ENCODE results near the gene CMTM6.

CMTM6 gene

DNA sequence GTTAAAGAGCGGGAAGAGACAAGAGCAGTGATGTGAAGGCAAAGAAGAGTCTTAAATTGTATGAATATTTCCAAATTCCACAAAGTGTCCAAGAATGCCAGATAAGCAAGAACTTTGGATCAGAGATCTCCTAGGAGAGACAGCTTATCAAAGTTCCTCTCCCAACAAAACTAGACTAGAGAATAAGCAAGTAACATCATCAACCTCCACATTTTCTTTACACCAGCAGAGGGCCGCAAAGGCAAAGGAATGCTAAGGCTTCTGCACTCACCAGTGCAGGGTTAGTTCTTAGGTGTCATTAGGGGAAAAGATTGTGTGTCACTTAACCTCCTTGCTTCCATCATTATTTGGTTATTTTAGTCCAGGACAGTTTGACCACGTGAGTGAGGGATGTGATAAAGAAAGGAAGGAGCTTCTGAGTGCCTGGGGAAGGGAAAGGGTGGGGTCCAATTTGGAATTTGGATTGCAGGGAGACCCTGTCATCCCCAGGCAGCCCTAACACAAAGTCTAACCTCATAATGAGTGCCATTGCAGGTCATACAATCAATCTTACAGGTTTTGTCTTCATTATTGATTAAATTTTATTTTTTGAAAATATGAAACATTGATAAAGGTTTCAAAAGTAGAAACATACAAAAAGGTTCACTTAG, 7.5 kb upstream of the CMTM6 start (continued):
- TF ChIP-seq ZNF561 (tag by site-specific recombination; IDR thresholded peaks at IDR 0.05; ENCODE audit: borderline replicate concordance) (no peak), ZNF48 (tag by site-specific recombination; IDR thresholded peaks at IDR 0.05) (no peak), ZNF169 (tag by site-specific recombination; IDR thresholded peaks at IDR 0.05) (no peak), KLF9 (tag by site-specific recombination; IDR thresholded peaks at IDR 0.05; ENCODE audit: low read depth) (no peak), ZNF501 (tag by site-specific recombination; IDR thresholded peaks at IDR 0.05) (no peak), ZBTB17 (tag by site-specific recombination; IDR thresholded peaks at IDR 0.05) (0 out of 2 replicates have a peak, but pooled peaks have one; percentile 15)
- TF ChIP-seq, protein P1, sequence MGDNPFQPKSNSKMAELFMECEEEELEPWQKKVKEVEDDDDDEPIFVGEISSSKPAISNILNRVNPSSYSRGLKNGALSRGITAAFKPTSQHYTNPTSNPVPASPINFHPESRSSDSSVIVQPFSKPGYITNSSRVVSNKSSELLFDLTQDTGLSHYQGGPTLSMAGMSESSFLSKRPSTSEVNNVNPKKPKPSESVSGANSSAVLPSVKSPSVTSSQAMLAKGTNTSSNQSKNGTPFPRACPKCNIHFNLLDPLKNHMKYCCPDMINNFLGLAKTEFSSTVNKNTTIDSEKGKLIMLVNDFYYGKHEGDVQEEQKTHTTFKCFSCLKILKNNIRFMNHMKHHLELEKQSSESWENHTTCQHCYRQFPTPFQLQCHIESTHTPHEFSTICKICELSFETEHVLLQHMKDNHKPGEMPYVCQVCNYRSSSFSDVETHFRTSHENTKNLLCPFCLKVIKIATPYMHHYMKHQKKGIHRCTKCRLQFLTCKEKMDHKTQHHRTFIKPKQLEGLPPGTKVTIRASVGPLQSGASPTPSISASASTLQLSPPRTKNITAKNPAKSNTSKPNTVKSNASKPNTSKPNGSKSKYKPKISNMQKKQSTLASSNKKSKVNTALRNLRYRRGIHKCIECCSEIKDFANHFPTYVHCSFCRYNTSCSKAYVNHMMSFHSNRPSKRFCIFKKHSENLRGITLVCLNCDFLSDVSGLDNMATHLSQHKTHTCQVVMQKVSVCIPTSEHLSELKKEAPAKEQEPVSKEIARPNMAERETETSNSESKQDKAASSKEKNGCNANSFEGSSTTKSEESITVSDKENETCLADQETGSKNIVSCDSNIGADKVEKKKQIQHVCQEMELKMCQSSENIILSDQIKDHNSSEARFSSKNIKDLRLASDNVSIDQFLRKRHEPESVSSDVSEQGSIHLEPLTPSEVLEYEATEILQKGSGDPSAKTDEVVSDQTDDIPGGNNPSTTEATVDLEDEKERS (tag by site-specific recombination; IDR thresholded peaks at IDR 0.05) = no peak
- TF ChIP-seq, protein P2, sequence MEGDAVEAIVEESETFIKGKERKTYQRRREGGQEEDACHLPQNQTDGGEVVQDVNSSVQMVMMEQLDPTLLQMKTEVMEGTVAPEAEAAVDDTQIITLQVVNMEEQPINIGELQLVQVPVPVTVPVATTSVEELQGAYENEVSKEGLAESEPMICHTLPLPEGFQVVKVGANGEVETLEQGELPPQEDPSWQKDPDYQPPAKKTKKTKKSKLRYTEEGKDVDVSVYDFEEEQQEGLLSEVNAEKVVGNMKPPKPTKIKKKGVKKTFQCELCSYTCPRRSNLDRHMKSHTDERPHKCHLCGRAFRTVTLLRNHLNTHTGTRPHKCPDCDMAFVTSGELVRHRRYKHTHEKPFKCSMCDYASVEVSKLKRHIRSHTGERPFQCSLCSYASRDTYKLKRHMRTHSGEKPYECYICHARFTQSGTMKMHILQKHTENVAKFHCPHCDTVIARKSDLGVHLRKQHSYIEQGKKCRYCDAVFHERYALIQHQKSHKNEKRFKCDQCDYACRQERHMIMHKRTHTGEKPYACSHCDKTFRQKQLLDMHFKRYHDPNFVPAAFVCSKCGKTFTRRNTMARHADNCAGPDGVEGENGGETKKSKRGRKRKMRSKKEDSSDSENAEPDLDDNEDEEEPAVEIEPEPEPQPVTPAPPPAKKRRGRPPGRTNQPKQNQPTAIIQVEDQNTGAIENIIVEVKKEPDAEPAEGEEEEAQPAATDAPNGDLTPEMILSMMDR (tag by site-specific recombination; IDR thresholded peaks at IDR 0.05) = peak; percentile 78
- TF ChIP-seq, protein P3, sequence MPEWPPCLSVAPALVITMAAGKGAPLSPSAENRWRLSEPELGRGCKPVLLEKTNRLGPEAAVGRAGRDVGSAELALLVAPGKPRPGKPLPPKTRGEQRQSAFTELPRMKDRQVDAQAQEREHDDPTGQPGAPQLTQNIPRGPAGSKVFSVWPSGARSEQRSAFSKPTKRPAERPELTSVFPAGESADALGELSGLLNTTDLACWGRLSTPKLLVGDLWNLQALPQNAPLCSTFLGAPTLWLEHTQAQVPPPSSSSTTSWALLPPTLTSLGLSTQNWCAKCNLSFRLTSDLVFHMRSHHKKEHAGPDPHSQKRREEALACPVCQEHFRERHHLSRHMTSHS (tag by site-specific recombination; IDR thresholded peaks at IDR 0.05) = no peak
- TF ChIP-seq, protein P4, sequence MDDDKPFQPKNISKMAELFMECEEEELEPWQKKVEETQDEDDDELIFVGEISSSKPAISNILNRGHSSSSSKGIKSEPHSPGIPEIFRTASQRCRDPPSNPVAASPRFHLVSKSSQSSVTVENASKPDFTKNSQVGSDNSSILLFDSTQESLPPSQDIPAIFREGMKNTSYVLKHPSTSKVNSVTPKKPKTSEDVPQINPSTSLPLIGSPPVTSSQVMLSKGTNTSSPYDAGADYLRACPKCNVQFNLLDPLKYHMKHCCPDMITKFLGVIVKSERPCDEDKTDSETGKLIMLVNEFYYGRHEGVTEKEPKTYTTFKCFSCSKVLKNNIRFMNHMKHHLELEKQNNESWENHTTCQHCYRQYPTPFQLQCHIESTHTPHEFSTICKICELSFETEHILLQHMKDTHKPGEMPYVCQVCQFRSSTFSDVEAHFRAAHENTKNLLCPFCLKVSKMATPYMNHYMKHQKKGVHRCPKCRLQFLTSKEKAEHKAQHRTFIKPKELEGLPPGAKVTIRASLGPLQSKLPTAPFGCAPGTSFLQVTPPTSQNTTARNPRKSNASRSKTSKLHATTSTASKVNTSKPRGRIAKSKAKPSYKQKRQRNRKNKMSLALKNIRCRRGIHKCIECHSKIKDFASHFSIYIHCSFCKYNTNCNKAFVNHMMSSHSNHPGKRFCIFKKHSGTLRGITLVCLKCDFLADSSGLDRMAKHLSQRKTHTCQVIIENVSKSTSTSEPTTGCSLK (tag by site-specific recombination; IDR thresholded peaks at IDR 0.05) = no peak

DNA sequence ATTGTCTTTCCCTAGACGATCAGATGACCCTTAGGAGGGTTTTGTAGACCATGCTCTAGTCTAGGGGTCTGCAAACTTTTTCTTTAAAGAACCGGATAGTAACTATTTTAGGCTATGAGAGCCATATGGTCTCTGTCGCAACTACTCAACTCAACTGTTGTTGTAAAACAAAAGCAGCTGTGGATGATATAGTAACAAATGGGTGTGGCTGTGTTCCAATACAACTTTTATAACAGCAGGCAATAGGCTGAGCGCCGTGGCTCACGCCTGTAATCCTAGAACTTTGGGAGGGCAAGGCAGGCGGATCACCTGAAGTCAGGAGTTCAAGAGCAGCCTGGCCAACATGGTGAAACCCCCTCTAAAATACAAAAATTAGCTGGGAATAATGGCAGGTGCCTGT, 6.1 kb upstream of the CMTM6 start:
- no peaks in the 10 kb centered on the region for H3K36me3 ChIP-seq (ENCODE audit: control insufficient read depth in 2 of 2, insufficient read depth in 1 of 2, low read length in 2 of 2)
- POLR2A ChIA-PET = no interaction called here
- no peak overlapping the region for H3K27ac ChIP-seq (ENCODE audit: extremely low read depth, low read depth, low read length)
- CTCF ChIA-PET = no interaction called here
- H3K9me3 ChIP-seq (ENCODE audit: control insufficient read depth, insufficient read depth, low read depth, low read length) = no peaks in the 10 kb centered on the region
- H3K4me1 ChIP-seq (ENCODE audit: control insufficient read depth, insufficient read depth, low read length) = no peaks in the 10 kb centered on the region
- H3K4me3 ChIP-seq (ENCODE audit: low read depth, low read length) = no peak overlapping the region
- TF ChIP-seq KLF7 (tag by site-specific recombination; IDR thresholded peaks at IDR 0.05; ENCODE audit: borderline replicate concordance) = no peak
- TF ChIP-seq ZNF830 (tag by site-specific recombination; IDR thresholded peaks at IDR 0.05; ENCODE audit: low read depth) = no peak
- TF ChIP-seq SETDB1 (IDR thresholded peaks at IDR 0.05; ENCODE audit: insufficient read length, low read length) = no peak
- TF ChIP-seq, protein P5, sequence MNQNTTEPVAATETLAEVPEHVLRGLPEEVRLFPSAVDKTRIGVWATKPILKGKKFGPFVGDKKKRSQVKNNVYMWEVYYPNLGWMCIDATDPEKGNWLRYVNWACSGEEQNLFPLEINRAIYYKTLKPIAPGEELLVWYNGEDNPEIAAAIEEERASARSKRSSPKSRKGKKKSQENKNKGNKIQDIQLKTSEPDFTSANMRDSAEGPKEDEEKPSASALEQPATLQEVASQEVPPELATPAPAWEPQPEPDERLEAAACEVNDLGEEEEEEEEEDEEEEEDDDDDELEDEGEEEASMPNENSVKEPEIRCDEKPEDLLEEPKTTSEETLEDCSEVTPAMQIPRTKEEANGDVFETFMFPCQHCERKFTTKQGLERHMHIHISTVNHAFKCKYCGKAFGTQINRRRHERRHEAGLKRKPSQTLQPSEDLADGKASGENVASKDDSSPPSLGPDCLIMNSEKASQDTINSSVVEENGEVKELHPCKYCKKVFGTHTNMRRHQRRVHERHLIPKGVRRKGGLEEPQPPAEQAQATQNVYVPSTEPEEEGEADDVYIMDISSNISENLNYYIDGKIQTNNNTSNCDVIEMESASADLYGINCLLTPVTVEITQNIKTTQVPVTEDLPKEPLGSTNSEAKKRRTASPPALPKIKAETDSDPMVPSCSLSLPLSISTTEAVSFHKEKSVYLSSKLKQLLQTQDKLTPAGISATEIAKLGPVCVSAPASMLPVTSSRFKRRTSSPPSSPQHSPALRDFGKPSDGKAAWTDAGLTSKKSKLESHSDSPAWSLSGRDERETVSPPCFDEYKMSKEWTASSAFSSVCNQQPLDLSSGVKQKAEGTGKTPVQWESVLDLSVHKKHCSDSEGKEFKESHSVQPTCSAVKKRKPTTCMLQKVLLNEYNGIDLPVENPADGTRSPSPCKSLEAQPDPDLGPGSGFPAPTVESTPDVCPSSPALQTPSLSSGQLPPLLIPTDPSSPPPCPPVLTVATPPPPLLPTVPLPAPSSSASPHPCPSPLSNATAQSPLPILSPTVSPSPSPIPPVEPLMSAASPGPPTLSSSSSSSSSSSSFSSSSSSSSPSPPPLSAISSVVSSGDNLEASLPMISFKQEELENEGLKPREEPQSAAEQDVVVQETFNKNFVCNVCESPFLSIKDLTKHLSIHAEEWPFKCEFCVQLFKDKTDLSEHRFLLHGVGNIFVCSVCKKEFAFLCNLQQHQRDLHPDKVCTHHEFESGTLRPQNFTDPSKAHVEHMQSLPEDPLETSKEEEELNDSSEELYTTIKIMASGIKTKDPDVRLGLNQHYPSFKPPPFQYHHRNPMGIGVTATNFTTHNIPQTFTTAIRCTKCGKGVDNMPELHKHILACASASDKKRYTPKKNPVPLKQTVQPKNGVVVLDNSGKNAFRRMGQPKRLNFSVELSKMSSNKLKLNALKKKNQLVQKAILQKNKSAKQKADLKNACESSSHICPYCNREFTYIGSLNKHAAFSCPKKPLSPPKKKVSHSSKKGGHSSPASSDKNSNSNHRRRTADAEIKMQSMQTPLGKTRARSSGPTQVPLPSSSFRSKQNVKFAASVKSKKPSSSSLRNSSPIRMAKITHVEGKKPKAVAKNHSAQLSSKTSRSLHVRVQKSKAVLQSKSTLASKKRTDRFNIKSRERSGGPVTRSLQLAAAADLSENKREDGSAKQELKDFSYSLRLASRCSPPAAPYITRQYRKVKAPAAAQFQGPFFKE (tag by site-specific recombination; IDR thresholded peaks at IDR 0.05; ENCODE audit: borderline replicate concordance) = no peak
- no peak for TF ChIP-seq ZNF335 (tag by site-specific recombination; conservative IDR thresholded peaks at IDR 0.05)
- TF ChIP-seq KLF16 (tag by site-specific recombination; IDR thresholded peaks at IDR 0.05) = no peak

Measured in HEK293 (cell line).